ENCODE measurements around the gene NLK.

- TF ChIP-seq, protein P1, sequence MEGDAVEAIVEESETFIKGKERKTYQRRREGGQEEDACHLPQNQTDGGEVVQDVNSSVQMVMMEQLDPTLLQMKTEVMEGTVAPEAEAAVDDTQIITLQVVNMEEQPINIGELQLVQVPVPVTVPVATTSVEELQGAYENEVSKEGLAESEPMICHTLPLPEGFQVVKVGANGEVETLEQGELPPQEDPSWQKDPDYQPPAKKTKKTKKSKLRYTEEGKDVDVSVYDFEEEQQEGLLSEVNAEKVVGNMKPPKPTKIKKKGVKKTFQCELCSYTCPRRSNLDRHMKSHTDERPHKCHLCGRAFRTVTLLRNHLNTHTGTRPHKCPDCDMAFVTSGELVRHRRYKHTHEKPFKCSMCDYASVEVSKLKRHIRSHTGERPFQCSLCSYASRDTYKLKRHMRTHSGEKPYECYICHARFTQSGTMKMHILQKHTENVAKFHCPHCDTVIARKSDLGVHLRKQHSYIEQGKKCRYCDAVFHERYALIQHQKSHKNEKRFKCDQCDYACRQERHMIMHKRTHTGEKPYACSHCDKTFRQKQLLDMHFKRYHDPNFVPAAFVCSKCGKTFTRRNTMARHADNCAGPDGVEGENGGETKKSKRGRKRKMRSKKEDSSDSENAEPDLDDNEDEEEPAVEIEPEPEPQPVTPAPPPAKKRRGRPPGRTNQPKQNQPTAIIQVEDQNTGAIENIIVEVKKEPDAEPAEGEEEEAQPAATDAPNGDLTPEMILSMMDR (IDR thresholded peaks at IDR 0.05) = no peak
- no peak for TF ChIP-seq POLR2A (IDR thresholded peaks at IDR 0.05)
- TF ChIP-seq POLR2AphosphoS5 (IDR thresholded peaks at IDR 0.05; ENCODE audit: insufficient read depth in 1 of 2, low read depth in 1 of 2) = no peak
These were observed 45.3 kb downstream of the NLK start for GRCh38 chr17:28087743-28088142.
